Measurements from ENCODE around the gene PARP15.

GRCh38 chr3:122576174-122576940 is 1.1 kb upstream of the PARP15 start:
- TF ChIP-seq, protein P1, sequence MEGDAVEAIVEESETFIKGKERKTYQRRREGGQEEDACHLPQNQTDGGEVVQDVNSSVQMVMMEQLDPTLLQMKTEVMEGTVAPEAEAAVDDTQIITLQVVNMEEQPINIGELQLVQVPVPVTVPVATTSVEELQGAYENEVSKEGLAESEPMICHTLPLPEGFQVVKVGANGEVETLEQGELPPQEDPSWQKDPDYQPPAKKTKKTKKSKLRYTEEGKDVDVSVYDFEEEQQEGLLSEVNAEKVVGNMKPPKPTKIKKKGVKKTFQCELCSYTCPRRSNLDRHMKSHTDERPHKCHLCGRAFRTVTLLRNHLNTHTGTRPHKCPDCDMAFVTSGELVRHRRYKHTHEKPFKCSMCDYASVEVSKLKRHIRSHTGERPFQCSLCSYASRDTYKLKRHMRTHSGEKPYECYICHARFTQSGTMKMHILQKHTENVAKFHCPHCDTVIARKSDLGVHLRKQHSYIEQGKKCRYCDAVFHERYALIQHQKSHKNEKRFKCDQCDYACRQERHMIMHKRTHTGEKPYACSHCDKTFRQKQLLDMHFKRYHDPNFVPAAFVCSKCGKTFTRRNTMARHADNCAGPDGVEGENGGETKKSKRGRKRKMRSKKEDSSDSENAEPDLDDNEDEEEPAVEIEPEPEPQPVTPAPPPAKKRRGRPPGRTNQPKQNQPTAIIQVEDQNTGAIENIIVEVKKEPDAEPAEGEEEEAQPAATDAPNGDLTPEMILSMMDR (IDR thresholded peaks at IDR 0.05; ENCODE audit: low read depth, low read length), result no peak
- TF ChIP-seq, protein P2, sequence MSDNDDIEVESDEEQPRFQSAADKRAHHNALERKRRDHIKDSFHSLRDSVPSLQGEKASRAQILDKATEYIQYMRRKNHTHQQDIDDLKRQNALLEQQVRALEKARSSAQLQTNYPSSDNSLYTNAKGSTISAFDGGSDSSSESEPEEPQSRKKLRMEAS (IDR thresholded peaks at IDR 0.05; ENCODE audit: low read depth, low read length), result no peak
- no peak for TF ChIP-seq POLR2A (IDR thresholded peaks at IDR 0.05; ENCODE audit: extremely low read depth, insufficient read length)
- TF ChIP-seq MYC (IDR thresholded peaks at IDR 0.05; ENCODE audit: low read depth, low read length), result no peak
